Measurements from ENCODE around the gene FAM177A1.

FAM177A1 gene

GRCh38 chr14:35042632-35043031 lies 3.4 kb upstream of the FAM177A1 start:
- Histone ChIP-seq H3K4me2 (ENCODE audit: insufficient read depth, low read length, poor library complexity, severe bottlenecking) (no peak overlapping the region), H2AFZ (ENCODE audit: low read length) (no peak overlapping the region), H3K18ac (ENCODE audit: low read length) (no peak overlapping the region), H2BK12ac (ENCODE audit: low read length) (no peak overlapping the region), H4K91ac (ENCODE audit: low read depth, low read length, poor library complexity) (no peak overlapping the region), H2AK5ac (ENCODE audit: low read depth, low read length) (no peak overlapping the region), H3K9me3 (replicated peaks in 1 of 2; ENCODE audit: control insufficient read depth in 2 of 2, insufficient read depth in 1 of 2, low read depth in 1 of 2, low read length in 2 of 2) (no peaks in the 10 kb centered on the region), H3K9ac (ENCODE audit: low read depth, low read length, poor library complexity) (no peak overlapping the region), H3K27ac (replicated peaks; ENCODE audit: low read length) (no peak overlapping the region), H3K4ac (ENCODE audit: low read length) (no peak overlapping the region), H3K79me1 (ENCODE audit: low read depth, low read length) (no peaks in the 10 kb centered on the region), H4K8ac (ENCODE audit: low read depth, low read length) (no peak overlapping the region), H2BK15ac (ENCODE audit: low read length) (no peak overlapping the region), H3K23ac (ENCODE audit: low read depth, low read length, poor library complexity) (no peak overlapping the region), H3K4me3 (ENCODE audit: low read length in 2 of 2) (no peak overlapping the region), H3K14ac (ENCODE audit: low read length) (no peak overlapping the region), H3K36me3 (replicated peaks in 1 of 2; ENCODE audit: control insufficient read depth in 2 of 2, insufficient read depth in 2 of 2, low read length in 2 of 2) (no peaks in the 10 kb centered on the region), H3K27me3 (ENCODE audit: control insufficient read depth in 3 of 3, insufficient read depth in 3 of 3, low read depth in 1 of 3, low read length in 3 of 3) (no peaks in the 10 kb centered on the region), H3K4me1 (ENCODE audit: control insufficient read depth in 2 of 2, insufficient read depth in 1 of 2, low read depth in 1 of 2, low read length in 2 of 2) (no peaks in the 10 kb centered on the region), H2BK120ac (ENCODE audit: low read depth, low read length) (no peak overlapping the region), H2BK5ac (ENCODE audit: low read length) (no peak overlapping the region)
- no CpG with 5 or more reads among the region's 3 CpGs for WGBS, 2 donors (ENCODE audit: extremely low coverage in 2 of 2, insufficient read length in 2 of 2, insufficient replicate concordance in 1 of 2)
- no peak for DNase-seq (ENCODE audit: low spot score)

DNA sequence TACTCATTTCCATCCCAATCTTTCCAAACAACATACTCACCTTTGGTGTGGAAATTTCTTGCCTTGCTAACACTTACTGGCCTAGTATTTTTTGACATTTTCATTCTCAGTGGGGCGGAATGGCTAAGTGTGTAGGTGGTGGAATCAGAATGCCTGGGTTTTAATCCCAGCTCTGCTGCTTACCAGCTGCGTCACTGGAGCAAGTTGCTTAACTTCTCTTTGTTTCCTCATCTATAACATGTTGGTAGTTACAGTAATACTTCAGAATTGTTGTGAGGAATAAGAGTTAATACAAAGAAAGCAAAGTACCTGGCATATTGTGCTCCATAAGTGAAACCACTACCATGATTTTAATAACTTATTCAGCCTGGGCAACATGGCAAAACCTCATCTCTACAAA lies 3.0 kb upstream of the FAM177A1 start:
- H3K36me3 ChIP-seq (replicated peaks in 1 of 2; ENCODE audit: control insufficient read depth in 2 of 2, insufficient read depth in 2 of 2, low read length in 2 of 2), result peaks cover 0 to 2% of the 10 kb centered on the region in 2 donors
- no peak overlapping the region for H2BK5ac ChIP-seq (ENCODE audit: low read length)
- no peak overlapping the region for H3K4me2 ChIP-seq (ENCODE audit: insufficient read depth, low read length, poor library complexity, severe bottlenecking)
- H3K14ac ChIP-seq (ENCODE audit: low read length), result no peak overlapping the region
- no peak overlapping the region for H3K23ac ChIP-seq (ENCODE audit: low read depth, low read length, poor library complexity)
- H3K4ac ChIP-seq (ENCODE audit: low read length), result no peak overlapping the region
- H2BK12ac ChIP-seq (ENCODE audit: low read length), result no peak overlapping the region
- no peak overlapping the region for H3K4me3 ChIP-seq (ENCODE audit: low read length in 2 of 2)
- H2BK15ac ChIP-seq (ENCODE audit: low read length), result no peak overlapping the region
- H4K91ac ChIP-seq (ENCODE audit: low read depth, low read length, poor library complexity), result no peak overlapping the region
- no peak overlapping the region for H2AK5ac ChIP-seq (ENCODE audit: low read depth, low read length)
- no peak overlapping the region for H3K18ac ChIP-seq (ENCODE audit: low read length)
- WGBS, 2 donors (ENCODE audit: extremely low coverage in 2 of 2, insufficient read length in 2 of 2, insufficient replicate concordance in 1 of 2), result no CpG with 5 or more reads among the region's 2 CpGs
- no peak for DNase-seq (ENCODE audit: low spot score)
- no peak overlapping the region for H3K27ac ChIP-seq (replicated peaks; ENCODE audit: low read length)
- H3K9ac ChIP-seq (ENCODE audit: low read depth, low read length, poor library complexity), result no peak overlapping the region
- no peak overlapping the region for H4K8ac ChIP-seq (ENCODE audit: low read depth, low read length)
- no peaks in the 10 kb centered on the region for H3K79me1 ChIP-seq (ENCODE audit: low read depth, low read length)
- no peak overlapping the region for H2BK120ac ChIP-seq (ENCODE audit: low read depth, low read length)
- H3K9me3 ChIP-seq (replicated peaks in 1 of 2; ENCODE audit: control insufficient read depth in 2 of 2, insufficient read depth in 1 of 2, low read depth in 1 of 2, low read length in 2 of 2), result no peaks in the 10 kb centered on the region
- no peaks in the 10 kb centered on the region for H3K27me3 ChIP-seq (ENCODE audit: control insufficient read depth in 3 of 3, insufficient read depth in 3 of 3, low read depth in 1 of 3, low read length in 3 of 3)
- H2AFZ ChIP-seq (ENCODE audit: low read length), result no peak overlapping the region
- H3K4me1 ChIP-seq (ENCODE audit: control insufficient read depth in 2 of 2, insufficient read depth in 1 of 2, low read depth in 1 of 2, low read length in 2 of 2), result no peaks in the 10 kb centered on the region

DNA sequence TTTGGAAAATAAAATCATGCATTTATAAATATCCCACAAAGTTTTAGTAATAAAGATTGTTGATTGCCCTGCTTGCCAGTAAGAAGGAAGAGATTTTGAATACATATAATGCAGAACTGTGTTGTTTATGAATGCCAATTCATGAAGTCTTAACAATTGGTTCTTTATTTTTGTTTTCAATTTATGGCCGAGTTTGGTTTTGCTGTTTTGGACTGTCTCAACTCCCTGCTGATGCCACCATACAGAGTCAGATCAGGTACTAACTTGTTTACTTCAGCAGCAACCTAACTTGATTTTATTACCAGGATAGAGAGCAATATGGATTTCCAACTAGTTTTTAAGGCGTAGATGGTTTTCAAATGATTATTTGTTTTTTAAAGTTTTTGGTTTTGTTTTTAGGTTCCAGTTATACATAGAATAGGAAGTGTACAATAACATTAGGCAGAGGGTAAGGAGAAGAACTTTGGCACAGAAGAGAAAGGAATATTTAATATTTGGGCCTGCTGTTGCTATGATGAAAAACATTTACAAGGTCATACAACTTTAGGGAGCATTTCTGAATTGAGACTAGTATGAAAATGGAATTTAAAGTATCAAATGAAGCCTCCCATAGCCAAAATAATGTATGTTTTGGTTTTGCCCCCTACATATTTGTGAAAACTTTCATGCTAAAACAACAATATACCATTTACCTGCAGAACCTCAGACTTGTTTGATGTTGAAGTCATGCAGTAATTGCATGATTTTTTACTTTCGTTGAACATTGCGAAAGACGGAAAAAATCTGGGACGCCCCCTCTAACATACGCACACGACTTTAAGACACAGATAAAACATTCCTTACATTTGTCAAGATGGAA lies 904 bp upstream of the FAM177A1 start:
- H3K27me3 ChIP-seq (ENCODE audit: control insufficient read depth in 3 of 3, insufficient read depth in 3 of 3, low read depth in 1 of 3, low read length in 3 of 3), result no peaks in the 10 kb centered on the region
- peak overlapping the region; percentile 61 to 82 for H3K4me3 ChIP-seq (ENCODE audit: low read length in 2 of 2)
- no peak overlapping the region for H4K91ac ChIP-seq (ENCODE audit: low read depth, low read length, poor library complexity)
- H3K4me2 ChIP-seq (ENCODE audit: insufficient read depth, low read length, poor library complexity, severe bottlenecking), result peak overlapping the region; percentile 53
- H3K4me1 ChIP-seq (ENCODE audit: control insufficient read depth in 2 of 2, insufficient read depth in 1 of 2, low read depth in 1 of 2, low read length in 2 of 2), result no peaks in the 10 kb centered on the region
- no peak overlapping the region for H2BK12ac ChIP-seq (ENCODE audit: low read length)
- H3K14ac ChIP-seq (ENCODE audit: low read length), result no peak overlapping the region
- no peak overlapping the region for H3K27ac ChIP-seq (replicated peaks; ENCODE audit: low read length)
- no peak overlapping the region for H3K23ac ChIP-seq (ENCODE audit: low read depth, low read length, poor library complexity)
- H3K9me3 ChIP-seq (replicated peaks in 1 of 2; ENCODE audit: control insufficient read depth in 2 of 2, insufficient read depth in 1 of 2, low read depth in 1 of 2, low read length in 2 of 2), result no peaks in the 10 kb centered on the region
- no peak overlapping the region for H3K4ac ChIP-seq (ENCODE audit: low read length)
- H3K18ac ChIP-seq (ENCODE audit: low read length), result no peak overlapping the region
- no peak for DNase-seq (ENCODE audit: low spot score)
- H2AK5ac ChIP-seq (ENCODE audit: low read depth, low read length), result no peak overlapping the region
- H2BK120ac ChIP-seq (ENCODE audit: low read depth, low read length), result no peak overlapping the region
- H2BK5ac ChIP-seq (ENCODE audit: low read length), result no peak overlapping the region
- H2AFZ ChIP-seq (ENCODE audit: low read length), result peak overlapping the region; percentile 86
- H2BK15ac ChIP-seq (ENCODE audit: low read length), result no peak overlapping the region
- H3K79me1 ChIP-seq (ENCODE audit: low read depth, low read length), result no peaks in the 10 kb centered on the region
- no peak overlapping the region for H3K9ac ChIP-seq (ENCODE audit: low read depth, low read length, poor library complexity)
- H4K8ac ChIP-seq (ENCODE audit: low read depth, low read length), result no peak overlapping the region
- H3K36me3 ChIP-seq (replicated peaks in 1 of 2; ENCODE audit: control insufficient read depth in 2 of 2, insufficient read depth in 2 of 2, low read length in 2 of 2), result peaks cover 0 to 16% of the 10 kb centered on the region in 2 donors
- 100% methylated on average over 1 of the region's 8 CpGs; no CpG with 5 or more reads in 1 of the 2 donors for WGBS, 2 donors (ENCODE audit: extremely low coverage in 2 of 2, insufficient read length in 2 of 2, insufficient replicate concordance in 1 of 2)

DNA sequence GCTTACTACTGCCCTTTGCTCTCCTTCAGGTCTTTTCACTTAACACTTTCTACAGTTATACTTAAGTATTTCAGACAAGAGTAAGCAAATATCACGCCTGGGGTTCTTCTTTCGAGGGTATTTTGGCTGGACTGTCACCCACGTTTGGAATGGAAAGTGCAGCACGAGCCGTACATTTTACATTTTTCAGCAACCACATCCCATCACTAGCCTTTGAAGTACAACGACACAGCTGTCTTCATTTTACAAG lies 349 bp upstream of the FAM177A1 start:
- no peaks in the 10 kb centered on the region for H3K4me1 ChIP-seq (ENCODE audit: control insufficient read depth in 2 of 2, insufficient read depth in 1 of 2, low read depth in 1 of 2, low read length in 2 of 2)
- H2BK120ac ChIP-seq (ENCODE audit: low read depth, low read length), result no peak overlapping the region
- H3K18ac ChIP-seq (ENCODE audit: low read length), result no peak overlapping the region
- peaks cover 0 to 22% of the 10 kb centered on the region in 2 donors for H3K36me3 ChIP-seq (replicated peaks in 1 of 2; ENCODE audit: control insufficient read depth in 2 of 2, insufficient read depth in 2 of 2, low read length in 2 of 2)
- H3K27me3 ChIP-seq (ENCODE audit: control insufficient read depth in 3 of 3, insufficient read depth in 3 of 3, low read depth in 1 of 3, low read length in 3 of 3), result no peaks in the 10 kb centered on the region
- no peaks in the 10 kb centered on the region for H3K79me1 ChIP-seq (ENCODE audit: low read depth, low read length)
- no CpG with 5 or more reads among the region's 6 CpGs for WGBS, 2 donors (ENCODE audit: extremely low coverage in 2 of 2, insufficient read length in 2 of 2, insufficient replicate concordance in 1 of 2)
- H3K4ac ChIP-seq (ENCODE audit: low read length), result no peak overlapping the region
- no peak overlapping the region for H3K27ac ChIP-seq (replicated peaks; ENCODE audit: low read length)
- H2AK5ac ChIP-seq (ENCODE audit: low read depth, low read length), result no peak overlapping the region
- no peak for DNase-seq (ENCODE audit: low spot score)
- no peak overlapping the region for H2BK5ac ChIP-seq (ENCODE audit: low read length)
- H3K9ac ChIP-seq (ENCODE audit: low read depth, low read length, poor library complexity), result peak overlapping the region; percentile 26
- no peak overlapping the region for H2BK12ac ChIP-seq (ENCODE audit: low read length)
- peak overlapping the region; percentile 53 for H3K4me2 ChIP-seq (ENCODE audit: insufficient read depth, low read length, poor library complexity, severe bottlenecking)
- peak overlapping the region; percentile 61 to 82 for H3K4me3 ChIP-seq (ENCODE audit: low read length in 2 of 2)
- no peaks in the 10 kb centered on the region for H3K9me3 ChIP-seq (replicated peaks in 1 of 2; ENCODE audit: control insufficient read depth in 2 of 2, insufficient read depth in 1 of 2, low read depth in 1 of 2, low read length in 2 of 2)
- H3K23ac ChIP-seq (ENCODE audit: low read depth, low read length, poor library complexity), result no peak overlapping the region
- no peak overlapping the region for H3K14ac ChIP-seq (ENCODE audit: low read length)
- no peak overlapping the region for H2BK15ac ChIP-seq (ENCODE audit: low read length)
- H2AFZ ChIP-seq (ENCODE audit: low read length), result peak overlapping the region; percentile 86
- H4K8ac ChIP-seq (ENCODE audit: low read depth, low read length), result no peak overlapping the region
- no peak overlapping the region for H4K91ac ChIP-seq (ENCODE audit: low read depth, low read length, poor library complexity)
